OCI-LY7 (cell line): ENCODE measurements around the gene PODNL1. TPM values are rescaled to one million over a fixed set of nuclear protein-coding genes. Genes with fewer than 3 reads are reported as not detected.

Experiments used
- BruUV-seq: library from RNA; stranded (reverse); fragments of 400-500 nt; replicated peaks from 2 replicates; lab custom pipeline; 2021; lab: Mats Ljungman, UMichigan
- CTCF ChIA-PET: fragments of 300-600 bp; sonication (Branson Sonifier 250); formaldehyde crosslinking; loops from one replicate; lab custom pipeline; 2022; ENCODE audit warnings: antibody characterized with exemption; ENCODE audit not compliant: unreplicated experiment; lab: Charles Lee
- POLR2A ChIA-PET: fragments of 300-600 bp; sonication (Branson Sonifier 250); formaldehyde crosslinking; loops from one replicate; lab custom pipeline; 2022; ENCODE audit warnings: antibody characterized with exemption; lab: Charles Lee
- DNase-seq: peaks from one replicate; pipeline ENCODE4 v3.0.0-alpha.2; 2015; ENCODE audit warnings: low spot score
- H2AFZ ChIP-seq: fragments of 200-600 bp; sonication (generic), shearing (Covaris generic); 2 replicates; pipeline ENCODE4 v1.6.1; 2014; ENCODE audit warnings: mild to moderate bottlenecking, antibody characterized with exemption, low read length, moderate library complexity
- H3K27ac ChIP-seq: fragments of 200-600 bp; sonication (generic); 2 replicates; pipeline ENCODE4 v1.5.1; 2014; ENCODE audit warnings: mixed run types, low read depth, mild to moderate bottlenecking, moderate library complexity, low read length, inconsistent platforms; ENCODE audit not compliant: poor library complexity, severe bottlenecking
- H3K36me3 ChIP-seq: fragments of 200-600 bp; sonication (generic); 2 replicates; pipeline ENCODE4 v1.6.1; 2014; ENCODE audit warnings: mild to moderate bottlenecking, antibody characterized with exemption, low read length, moderate library complexity, mixed read lengths; ENCODE audit not compliant: insufficient read depth
- H3K4me1 ChIP-seq: fragments of 200-600 bp; sonication (generic); 2 replicates; pipeline ENCODE4 v1.5.1; 2014; ENCODE audit warnings: mild to moderate bottlenecking, low read length; ENCODE audit not compliant: insufficient read depth, poor library complexity, severe bottlenecking
- H3K4me2 ChIP-seq: fragments of 200-600 bp; sonication (generic); 2 replicates; pipeline ENCODE4 v1.6.1; 2014; ENCODE audit warnings: mild to moderate bottlenecking, low read length
- H3K4me3 ChIP-seq: fragments of 200-600 bp; sonication (generic); 2 replicates; pipeline ENCODE4 v1.5.1; 2014; ENCODE audit warnings: mild to moderate bottlenecking, low read depth, low read length; ENCODE audit not compliant: poor library complexity, severe bottlenecking
- H3K79me2 ChIP-seq: fragments of 200-600 bp; sonication (generic); 2 replicates; pipeline ENCODE4 v1.6.1; 2016; ENCODE audit warnings: low read depth, mild to moderate bottlenecking, low read length, moderate library complexity, mixed read lengths; ENCODE audit not compliant: insufficient read depth
- H3K9me2 ChIP-seq: fragments of 200-600 bp; sonication (generic); 2 replicates; pipeline ENCODE4 v1.6.1; 2016; ENCODE audit warnings: mild to moderate bottlenecking, low read length, mixed read lengths; ENCODE audit not compliant: insufficient read depth
- H3K9me3 ChIP-seq: fragments of 200-600 bp; sonication (generic); 2 replicates; pipeline ENCODE4 v1.6.1; 2014; ENCODE audit warnings: mild to moderate bottlenecking, mixed run types, low read length, mixed read lengths
- H4K20me1 ChIP-seq: fragments of 200-600 bp; sonication (generic); 2 replicates; pipeline ENCODE4 v1.6.1; 2014; ENCODE audit warnings: mild to moderate bottlenecking, antibody characterized with exemption, low read length, moderate library complexity, mixed read lengths; ENCODE audit not compliant: insufficient read depth
- EZH2phosphoT487 ChIP-seq: fragments of 200-600 bp; sonication (generic); IDR thresholded peaks from 2 replicates; pipeline ENCODE4 v1.6.1; 2018; ENCODE audit warnings: low read depth, borderline replicate concordance, mild to moderate bottlenecking, mixed run types, antibody characterized with exemption, low read length, moderate library complexity, mixed read lengths
- intact Hi-C: fragments of 100-400 bp; cut with micrococcal nuclease; formaldehyde crosslinking; loops from one replicate; pipeline ENCODE4 v1.10.0; 2022; ENCODE audit not compliant: unreplicated experiment
- total RNA-seq, 2 experiments: library from RNA; depleted of rRNA in 1 of 2; stranded (reverse); fragments of >200 nt in 1 of 2; shearing (Covaris generic) in 1 of 2; gene quantifications; 2 replicates each; pipeline ENCODE4 v1.2.3, GENCODE V29; 2014 to 2022
- TF ChIP-seq, protein P1 (sequence below): fragments of 200-600 bp; sonication (generic); conservative IDR thresholded peaks from 2 replicates; pipeline ENCODE4 v1.5.1; 2014; ENCODE audit warnings: mild to moderate bottlenecking, antibody characterized with exemption, low read length, moderate library complexity, mixed read lengths

The PODNL1 gene
- total RNA-seq, 2 experiments from 2014 or later, result 0.16 TPM; not detected in 1

DNA sequence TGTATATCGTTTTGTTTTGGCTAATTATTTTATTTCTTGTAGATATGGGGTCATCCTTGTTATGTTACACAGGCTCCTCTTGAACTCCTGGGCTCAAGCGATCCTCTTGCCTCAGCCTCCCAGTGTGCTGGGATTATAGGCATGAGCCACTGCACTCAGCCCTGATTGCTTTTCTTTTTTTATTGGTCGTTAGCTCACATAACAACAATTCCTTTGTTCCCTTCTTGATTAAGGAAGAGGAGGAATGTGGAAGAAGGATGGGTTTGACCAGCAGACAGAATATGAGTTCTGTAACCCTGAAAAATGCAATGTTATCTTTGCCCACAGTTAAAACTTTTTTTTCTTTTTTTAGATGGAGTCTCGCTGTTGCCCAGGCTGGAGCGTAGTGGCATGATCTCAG is 43.7 kb downstream of the PODNL1 start:
- ChIA-PET CTCF (no interaction called here), POLR2A (interaction anchor here (1.1 kb wide), 1 partner anchor 13 kb away, joined by 3 read pairs; no protein-coding TSS in a partner anchor)
- Histone ChIP-seq H3K79me2 (no peaks in the 10 kb centered on the region), H3K36me3 (no peaks in the 10 kb centered on the region), H3K9me2 (no peaks in the 10 kb centered on the region), H3K27ac (no peak overlapping the region), H2AFZ (no peak overlapping the region), H4K20me1 (no peaks in the 10 kb centered on the region), H3K4me2 (no peak overlapping the region), H3K4me3 (no peak overlapping the region), H3K4me1 (no peaks in the 10 kb centered on the region), H3K9me3 (no peaks in the 10 kb centered on the region)
- DNase-seq, result no peak
- BruUV-seq, result no TSS peak
- intact Hi-C loops, result no loop called here
- no peak for TF ChIP-seq EZH2phosphoT487
- TF ChIP-seq, protein P1, sequence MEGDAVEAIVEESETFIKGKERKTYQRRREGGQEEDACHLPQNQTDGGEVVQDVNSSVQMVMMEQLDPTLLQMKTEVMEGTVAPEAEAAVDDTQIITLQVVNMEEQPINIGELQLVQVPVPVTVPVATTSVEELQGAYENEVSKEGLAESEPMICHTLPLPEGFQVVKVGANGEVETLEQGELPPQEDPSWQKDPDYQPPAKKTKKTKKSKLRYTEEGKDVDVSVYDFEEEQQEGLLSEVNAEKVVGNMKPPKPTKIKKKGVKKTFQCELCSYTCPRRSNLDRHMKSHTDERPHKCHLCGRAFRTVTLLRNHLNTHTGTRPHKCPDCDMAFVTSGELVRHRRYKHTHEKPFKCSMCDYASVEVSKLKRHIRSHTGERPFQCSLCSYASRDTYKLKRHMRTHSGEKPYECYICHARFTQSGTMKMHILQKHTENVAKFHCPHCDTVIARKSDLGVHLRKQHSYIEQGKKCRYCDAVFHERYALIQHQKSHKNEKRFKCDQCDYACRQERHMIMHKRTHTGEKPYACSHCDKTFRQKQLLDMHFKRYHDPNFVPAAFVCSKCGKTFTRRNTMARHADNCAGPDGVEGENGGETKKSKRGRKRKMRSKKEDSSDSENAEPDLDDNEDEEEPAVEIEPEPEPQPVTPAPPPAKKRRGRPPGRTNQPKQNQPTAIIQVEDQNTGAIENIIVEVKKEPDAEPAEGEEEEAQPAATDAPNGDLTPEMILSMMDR, result no peak

DNA sequence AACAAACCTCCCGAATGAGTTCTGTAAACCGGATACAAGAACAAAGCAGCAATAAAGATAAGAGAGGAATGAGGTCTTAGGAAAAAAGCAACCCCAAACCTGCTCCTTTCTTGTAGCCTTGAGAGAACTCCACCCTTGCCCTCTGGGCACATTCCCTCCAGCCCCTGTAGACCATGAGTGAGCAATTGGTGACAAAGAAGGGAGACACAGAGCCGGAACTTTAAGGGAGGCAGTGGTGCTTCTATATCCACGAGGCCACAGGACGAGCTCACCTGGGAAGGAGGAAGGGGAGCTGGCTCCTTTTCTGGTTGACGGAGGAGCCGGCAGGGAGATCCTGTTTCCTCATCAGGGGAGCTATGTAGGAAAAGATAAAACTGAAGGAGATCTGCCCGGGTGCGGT is 45.3 kb downstream of the PODNL1 start:
- ChIA-PET CTCF (no interaction called here), POLR2A (no interaction called here)
- Histone ChIP-seq H3K27ac (no peak overlapping the region), H3K36me3 (no peaks in the 10 kb centered on the region), H3K4me3 (no peak overlapping the region), H3K4me2 (no peak overlapping the region), H3K9me3 (no peaks in the 10 kb centered on the region), H3K9me2 (no peaks in the 10 kb centered on the region), H3K4me1 (no peaks in the 10 kb centered on the region), H3K79me2 (no peaks in the 10 kb centered on the region), H4K20me1 (no peaks in the 10 kb centered on the region), H2AFZ (no peak overlapping the region)
- DNase-seq, result no peak
- no TSS peak for BruUV-seq
- TF ChIP-seq, protein P1, result no peak
- TF ChIP-seq EZH2phosphoT487, result no peak
- intact Hi-C loops, result no loop called here

DNA sequence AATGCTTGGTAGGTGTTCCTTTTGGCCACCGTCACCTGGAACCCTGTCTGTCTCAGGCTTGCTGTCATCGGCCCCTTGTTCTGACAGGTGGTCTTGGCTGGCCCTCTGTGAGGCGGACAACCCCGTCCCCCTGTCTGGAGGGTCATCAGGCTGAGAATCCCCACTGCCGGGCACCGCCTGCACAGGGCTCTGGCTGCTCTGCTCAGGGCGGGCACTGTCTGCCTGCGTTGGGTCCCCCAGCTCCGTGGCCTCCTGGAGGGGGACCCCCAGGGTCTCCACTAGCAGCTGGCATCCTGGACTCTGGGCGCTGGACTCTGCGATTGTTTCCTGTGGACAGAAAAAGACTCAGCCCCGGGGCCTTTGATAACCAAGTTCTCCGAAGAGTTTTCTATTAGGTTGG is 48.1 kb downstream of the PODNL1 start:
- CTCF ChIA-PET, result no interaction called here
- intact Hi-C loops, result no loop called here

More for the DNA sequence above, 48.1 kb downstream of the PODNL1 start:
- DNase-seq, result no peak
- H3K36me3 ChIP-seq, result no peaks in the 10 kb centered on the region
- no peak overlapping the region for H3K4me3 ChIP-seq
- no peaks in the 10 kb centered on the region for H3K9me3 ChIP-seq
- H3K4me1 ChIP-seq, result no peaks in the 10 kb centered on the region
- H3K9me2 ChIP-seq, result no peaks in the 10 kb centered on the region
- no peaks in the 10 kb centered on the region for H3K79me2 ChIP-seq
- no peak overlapping the region for H2AFZ ChIP-seq
- TF ChIP-seq EZH2phosphoT487, result no peak
- TF ChIP-seq, protein P1, result no peak
- no peak overlapping the region for H3K27ac ChIP-seq
- BruUV-seq, result no TSS peak
- POLR2A ChIA-PET, result interaction anchor here (0.5 kb wide), 1 partner anchor 235 kb away, joined by 3 read pairs; no protein-coding TSS in a partner anchor
- no peaks in the 10 kb centered on the region for H4K20me1 ChIP-seq
- no peak overlapping the region for H3K4me2 ChIP-seq
